DND-41 (cell line): ENCODE data around the gene SEMA5A.

Experiments
- CTCF ChIP-seq: IDR thresholded peaks from 2 replicates; pipeline ENCODE4 v1.5.1; 2012; ENCODE audit warnings: borderline replicate concordance, low read length, moderate library complexity, mild to moderate bottlenecking; ENCODE audit not compliant: poor library complexity, severe bottlenecking; ENCODE audit errors: extremely low read depth
- EZH2 ChIP-seq: IDR thresholded peaks from 3 replicates; pipeline ENCODE4 v1.6.1; 2012; ENCODE audit warnings: borderline replicate concordance, low read depth, mild to moderate bottlenecking, moderate library complexity, low read length, inconsistent platforms; ENCODE audit not compliant: severe bottlenecking

- TF ChIP-seq CTCF (no peak), EZH2 (no peak)
Measured at GRCh38 chr5:9455826-9456434, 89.9 kb downstream of the SEMA5A start.
